Mesangial cell (primary cell): ENCODE data around the gene LRRC31. TPM values are rescaled to one million over a fixed set of nuclear protein-coding genes. Genes with fewer than 3 reads are reported as not detected.

Experiments
- total RNA-seq: library from RNA; depleted of rRNA; stranded (reverse); fragments of >200 nt; gene quantifications from 2 replicates; pipeline ENCODE4 v1.2.3, GENCODE V29; 2015

LRRC31 gene
- not detected in 2 replicates for total RNA-seq

DNA sequence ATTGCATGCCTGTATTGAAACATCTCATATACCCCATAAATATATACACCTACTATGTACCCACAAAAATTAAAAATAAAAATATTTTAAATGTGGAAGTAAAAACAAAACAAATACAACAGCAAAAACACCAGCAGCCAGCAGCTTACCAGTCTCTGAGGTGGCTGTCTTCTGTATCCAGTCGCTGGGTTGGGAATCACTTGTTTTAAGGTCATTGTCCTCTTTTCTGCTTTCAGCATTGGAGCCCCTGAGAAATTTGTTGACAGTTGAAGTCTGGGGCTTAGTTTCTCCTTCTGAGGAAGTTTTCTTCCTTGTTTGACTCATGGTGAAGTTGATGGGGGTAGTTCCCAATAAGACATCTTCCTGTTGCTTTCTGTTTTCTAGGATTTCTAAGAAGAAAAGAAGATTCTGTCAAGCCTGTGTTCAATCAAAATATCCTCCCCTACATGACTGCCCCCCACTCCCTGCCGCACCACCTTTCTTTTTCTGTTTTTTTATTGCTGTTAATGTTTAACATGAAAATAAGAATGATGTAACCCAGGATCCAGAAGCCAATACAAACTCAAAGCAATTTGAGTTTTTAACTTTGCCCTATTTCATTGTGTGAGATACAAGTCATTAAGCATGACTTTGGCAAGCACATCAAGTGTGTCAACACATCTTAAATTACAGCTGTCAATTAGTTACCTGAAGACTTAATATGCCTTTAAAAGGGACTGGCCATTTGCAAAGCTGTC, at the start of gene LRRC31:
Gene LRRC31 (minus strand): TSS at position 452 of the 737 bp plus-strand sequence. CDS start 128 bp downstream, at position 324.

DNA sequence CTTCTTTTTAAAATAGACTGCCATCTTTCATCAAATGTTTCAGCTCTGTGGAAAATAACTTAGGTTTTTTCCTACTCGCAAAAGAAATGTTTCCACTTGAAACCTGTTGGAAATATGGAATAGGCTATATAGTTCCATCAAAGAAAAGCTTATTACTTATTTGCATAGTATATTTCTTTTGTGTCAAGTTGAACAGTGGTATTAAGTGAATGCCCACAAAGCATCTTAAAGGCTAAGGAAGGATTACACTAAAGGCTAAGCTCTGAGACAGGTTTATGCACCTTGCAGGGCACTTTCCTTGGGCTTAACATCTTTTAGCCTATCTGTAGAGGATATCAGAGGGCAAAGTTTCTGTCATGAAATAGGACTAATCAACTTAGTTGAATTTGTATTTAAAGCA, 41.5 kb upstream of the LRRC31 start, which contains the start of gene SAMD7:
Gene SAMD7 (plus strand): TSS at position 301 of the 400 bp plus-strand sequence. CDS start 7,927 bp downstream, outside the sequence.

DNA sequence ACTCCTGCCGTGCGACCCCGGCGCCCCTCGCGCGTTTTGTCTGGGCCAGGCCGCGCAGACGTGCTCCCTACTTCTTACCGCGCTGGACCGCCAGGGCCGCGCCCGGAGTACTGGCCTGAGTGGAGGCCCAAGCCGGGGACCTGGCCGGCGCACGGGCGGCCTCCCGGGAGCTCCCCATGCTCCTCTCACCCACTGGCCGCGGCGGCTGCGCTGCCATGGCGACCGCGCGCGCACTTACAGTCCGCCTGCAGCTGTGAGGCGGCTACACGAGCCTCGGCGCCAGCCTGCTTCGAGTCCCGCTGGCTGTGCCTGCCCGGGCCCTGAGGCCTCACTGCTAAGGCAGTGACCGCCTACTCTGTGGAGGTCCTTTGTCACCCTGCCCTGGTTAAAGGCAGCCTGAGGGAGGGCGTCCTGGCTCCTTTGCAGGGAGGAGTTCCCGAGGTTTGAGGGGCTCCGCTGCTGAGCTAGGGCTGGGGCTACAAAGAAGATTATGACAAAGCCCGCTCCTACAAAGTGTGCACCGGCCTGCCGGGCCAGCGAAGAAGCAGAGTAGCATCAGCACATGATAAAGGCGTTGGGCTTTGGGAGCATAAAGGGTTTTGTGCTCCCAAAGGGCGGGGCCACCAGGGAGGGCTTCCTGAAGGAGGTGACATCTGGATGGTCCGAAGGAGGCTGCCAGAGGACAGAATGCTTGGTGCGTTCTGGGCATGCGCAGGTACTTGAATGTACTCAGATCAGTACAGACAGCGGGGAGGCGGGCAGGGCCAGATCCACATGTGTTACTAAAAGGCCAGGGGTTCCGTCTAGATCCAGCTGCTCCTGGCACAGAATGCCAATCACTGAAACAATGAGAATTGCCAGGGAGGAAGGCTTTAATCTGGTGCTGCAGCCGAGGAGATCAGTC, 57.2 kb downstream of the LRRC31 start, which contains the start of the genes LRRC34 and LRRIQ4:
Gene LRRC34 (minus strand): TSS at position 573 of the 904 bp plus-strand sequence. CDS start 356 bp downstream, at position 217.
Gene LRRIQ4 (plus strand): TSS at position 539 of the 904 bp plus-strand sequence. CDS start 9,052 bp downstream, outside the sequence.

Other genes starting within 250 kb of the LRRC31 start
- 2.8 and 9.1 TPM in 2 replicates for gene MECOM, start 206.2 kb downstream of the LRRC31 start, total RNA-seq
- 67.2 and 103 TPM in 2 replicates for gene TERC, start 104.9 kb downstream of the LRRC31 start, total RNA-seq
- gene ACTRT3, start 100.4 kb downstream of the LRRC31 start, total RNA-seq = 2.6 and 3.3 TPM in 2 replicates
- gene MYNN, start 96.5 kb downstream of the LRRC31 start, total RNA-seq = 11.2 and 11.3 TPM in 2 replicates
- not detected in 2 replicates for gene LRRIQ4, start 57.1 kb downstream of the LRRC31 start, total RNA-seq
- 1.1 and 4.6 TPM in 2 replicates for gene LRRC34, start 57.0 kb downstream of the LRRC31 start, total RNA-seq
- gene SAMD7, start 41.6 kb upstream of the LRRC31 start, total RNA-seq = not detected in 2 replicates
- 12.1 and 14.6 TPM in 2 replicates for gene SEC62, start 96.9 kb upstream of the LRRC31 start, total RNA-seq
- 1.5 and 1.6 TPM in 2 replicates for gene GPR160, start 168.1 kb upstream of the LRRC31 start, total RNA-seq